Measurements from ENCODE around the gene OR2J3.

OR2J3 gene

DNA sequence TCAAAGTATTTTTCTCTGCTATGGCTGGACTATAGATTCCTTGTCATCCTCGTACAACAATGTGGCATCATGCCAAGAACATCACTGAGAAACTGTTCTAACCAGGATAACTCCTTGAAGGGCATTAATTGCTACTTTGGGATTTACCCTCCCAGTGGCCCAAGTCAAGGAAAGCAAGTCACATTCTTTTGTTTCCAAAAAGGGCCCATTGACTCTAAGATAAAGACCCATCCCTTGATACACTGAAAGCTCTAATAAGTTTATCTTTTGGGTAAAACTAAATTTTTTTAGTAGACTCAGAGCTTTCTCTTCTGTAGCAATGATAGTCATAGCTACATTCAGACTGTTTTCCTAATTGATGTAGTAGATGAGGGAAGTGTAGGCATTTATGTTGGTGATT is at the start of gene OR2J3:
Gene OR2J3, plus strand, starts transcription at position 301 of the 400 bp plus-strand sequence. CDS start 3,833 bp downstream, outside the sequence.
- TF ChIP-seq, protein P1, sequence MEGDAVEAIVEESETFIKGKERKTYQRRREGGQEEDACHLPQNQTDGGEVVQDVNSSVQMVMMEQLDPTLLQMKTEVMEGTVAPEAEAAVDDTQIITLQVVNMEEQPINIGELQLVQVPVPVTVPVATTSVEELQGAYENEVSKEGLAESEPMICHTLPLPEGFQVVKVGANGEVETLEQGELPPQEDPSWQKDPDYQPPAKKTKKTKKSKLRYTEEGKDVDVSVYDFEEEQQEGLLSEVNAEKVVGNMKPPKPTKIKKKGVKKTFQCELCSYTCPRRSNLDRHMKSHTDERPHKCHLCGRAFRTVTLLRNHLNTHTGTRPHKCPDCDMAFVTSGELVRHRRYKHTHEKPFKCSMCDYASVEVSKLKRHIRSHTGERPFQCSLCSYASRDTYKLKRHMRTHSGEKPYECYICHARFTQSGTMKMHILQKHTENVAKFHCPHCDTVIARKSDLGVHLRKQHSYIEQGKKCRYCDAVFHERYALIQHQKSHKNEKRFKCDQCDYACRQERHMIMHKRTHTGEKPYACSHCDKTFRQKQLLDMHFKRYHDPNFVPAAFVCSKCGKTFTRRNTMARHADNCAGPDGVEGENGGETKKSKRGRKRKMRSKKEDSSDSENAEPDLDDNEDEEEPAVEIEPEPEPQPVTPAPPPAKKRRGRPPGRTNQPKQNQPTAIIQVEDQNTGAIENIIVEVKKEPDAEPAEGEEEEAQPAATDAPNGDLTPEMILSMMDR (IDR thresholded peaks at IDR 0.05; ENCODE audit: control insufficient read depth, extremely low read depth, insufficient read depth) = no peak
- no peak within 1 kb of the TSS for H3K4me3 ChIP-seq (ENCODE audit: low read depth, low read length)
- DNase-seq (ENCODE audit: low read depth) = no peak

DNA sequence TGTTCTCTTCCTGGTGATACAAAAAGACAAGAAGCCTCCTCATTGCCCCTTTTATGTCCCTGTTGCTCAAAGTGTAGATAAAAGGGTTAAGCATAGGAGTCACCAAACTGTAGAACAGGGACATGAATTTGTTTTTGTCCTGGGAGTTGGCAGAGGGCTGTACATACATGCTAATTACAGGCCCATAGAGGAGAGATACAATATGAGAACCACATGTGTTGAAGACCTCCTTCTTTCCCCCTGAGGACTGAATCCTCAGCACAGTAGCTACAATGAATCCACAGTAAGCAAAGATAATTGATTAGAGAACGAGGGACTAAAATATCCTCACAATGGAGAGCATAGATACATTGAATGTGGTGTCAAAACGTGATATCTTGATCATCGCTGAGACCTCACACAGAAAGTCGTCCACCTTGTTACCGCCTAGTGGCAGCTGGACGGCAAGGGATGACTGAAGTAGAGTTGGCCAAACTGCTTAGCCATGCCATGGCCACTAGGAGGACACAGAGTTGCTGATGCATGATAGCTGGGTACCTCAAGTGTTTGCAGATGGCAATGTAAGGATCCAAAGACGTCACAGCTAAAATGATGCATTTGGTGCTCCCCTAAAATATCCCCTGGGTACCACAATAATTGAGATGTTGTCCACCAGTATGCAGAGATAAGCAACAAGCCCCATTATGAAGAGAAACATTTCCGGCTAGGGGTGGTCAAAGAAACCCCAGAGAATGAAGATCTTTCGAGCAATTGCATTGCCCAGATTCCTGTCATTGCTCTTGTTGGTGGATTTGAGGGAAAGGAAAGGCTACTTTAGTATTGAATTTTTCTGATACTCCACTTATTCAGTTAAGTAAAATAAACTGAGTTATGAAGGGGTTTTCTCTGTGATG is 35.8 kb upstream of the OR2J3 start:
- TF ChIP-seq, protein P1 (IDR thresholded peaks at IDR 0.05; ENCODE audit: control insufficient read depth, extremely low read depth, insufficient read depth) = peak; percentile 81
- peak; percentile 13 for DNase-seq (ENCODE audit: low read depth)
- no peak overlapping the region for H3K4me3 ChIP-seq (ENCODE audit: low read depth, low read length)

DNA sequence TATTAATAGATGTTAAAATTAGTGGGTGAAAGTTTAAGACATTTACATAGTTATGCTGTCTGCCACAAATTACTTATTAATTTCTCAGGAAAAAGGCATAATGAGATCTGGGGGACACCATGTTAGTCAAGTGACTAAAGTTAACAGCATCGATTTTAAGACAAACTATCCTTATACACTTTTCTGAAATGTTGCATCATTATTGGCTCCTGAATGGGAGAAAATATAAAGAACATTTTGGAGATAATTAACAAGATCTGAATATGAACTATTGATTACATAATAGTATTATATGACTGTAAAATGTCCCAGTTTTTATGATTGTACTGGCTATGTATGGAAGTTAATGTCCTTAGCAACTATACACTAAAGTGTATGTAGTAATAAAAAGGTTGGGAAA is 28.7 kb upstream of the OR2J3 start:
- H3K4me3 ChIP-seq (ENCODE audit: low read depth, low read length) = no peak overlapping the region
- TF ChIP-seq, protein P1 (IDR thresholded peaks at IDR 0.05; ENCODE audit: control insufficient read depth, extremely low read depth, insufficient read depth) = no peak
- no peak for DNase-seq (ENCODE audit: low read depth)

DNA sequence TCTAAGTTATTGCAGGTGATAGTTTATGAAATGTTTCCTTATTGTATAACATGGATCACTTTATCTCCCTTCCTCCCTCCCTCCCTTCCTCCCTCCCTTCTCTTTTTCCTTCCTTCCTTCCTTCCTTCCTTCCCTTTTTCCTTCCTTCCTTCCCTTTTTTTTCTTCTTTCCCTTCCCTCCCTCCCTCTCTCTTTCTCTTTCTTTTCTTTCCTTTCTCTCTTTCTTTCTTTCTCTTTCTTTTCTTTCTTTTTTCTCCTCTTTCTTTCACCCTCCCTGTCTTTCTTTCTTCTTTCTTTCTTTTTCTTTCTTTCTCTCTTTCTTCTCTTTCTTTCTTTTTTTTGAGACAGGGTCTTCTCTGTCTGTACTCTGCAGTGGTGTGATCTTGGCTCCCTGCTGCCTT is 26.5 kb upstream of the OR2J3 start:
- no peak for DNase-seq (ENCODE audit: low read depth)
- TF ChIP-seq, protein P1 (IDR thresholded peaks at IDR 0.05; ENCODE audit: control insufficient read depth, extremely low read depth, insufficient read depth) = no peak
- H3K4me3 ChIP-seq (ENCODE audit: low read depth, low read length) = no peak overlapping the region

DNA sequence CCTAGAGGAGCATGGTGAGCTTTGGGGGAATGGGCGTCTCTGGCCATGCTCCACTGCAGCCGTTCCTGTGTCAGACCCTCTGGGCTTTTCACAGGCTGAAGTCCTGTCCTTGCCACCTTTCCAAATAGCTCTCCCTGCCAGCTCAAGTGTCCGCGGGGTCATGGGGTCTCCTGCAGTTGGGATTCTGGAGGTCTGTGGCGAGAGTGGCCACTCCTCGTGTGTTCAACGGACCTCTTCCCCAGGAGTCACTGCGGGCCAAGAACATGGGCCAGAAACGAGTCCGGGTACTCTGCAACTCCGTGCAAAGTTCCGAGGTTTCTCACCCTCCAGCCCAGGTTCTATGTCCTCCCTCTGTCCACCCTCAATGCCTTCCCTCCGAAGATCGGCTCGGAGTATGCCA is 25.4 kb upstream of the OR2J3 start:
- DNase-seq (ENCODE audit: low read depth) = no peak
- TF ChIP-seq, protein P1 (IDR thresholded peaks at IDR 0.05; ENCODE audit: control insufficient read depth, extremely low read depth, insufficient read depth) = no peak
- H3K4me3 ChIP-seq (ENCODE audit: low read depth, low read length) = no peak overlapping the region

DNA sequence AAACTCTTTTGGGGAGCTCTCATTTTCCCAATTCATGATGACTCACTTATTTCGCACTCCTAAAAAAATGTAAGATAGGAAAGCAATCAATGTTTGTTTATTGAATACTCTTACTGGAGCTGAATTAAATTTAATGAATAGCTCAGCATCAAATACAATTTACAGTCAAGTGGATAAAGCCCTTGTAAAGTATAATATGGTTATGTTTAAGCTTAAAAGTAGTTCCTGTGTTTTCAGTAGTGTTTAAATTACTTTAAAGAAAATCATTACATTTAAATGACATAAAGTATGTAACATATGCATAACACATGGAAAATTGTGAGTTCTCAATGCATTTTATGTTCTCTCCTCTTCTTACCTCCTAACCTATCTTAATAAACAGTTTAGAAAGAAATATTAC is 20.6 kb upstream of the OR2J3 start, which contains the start of gene OR2B3:
Gene OR2B3, minus strand, starts transcription at position 101 of the 400 bp plus-strand sequence. Its CDS starts 65 bp downstream, at position 36.
- H3K4me3 ChIP-seq (ENCODE audit: low read depth, low read length) = no peak within 1 kb of the TSS
- no peak for DNase-seq (ENCODE audit: low read depth)
- TF ChIP-seq, protein P1 (IDR thresholded peaks at IDR 0.05; ENCODE audit: control insufficient read depth, extremely low read depth, insufficient read depth) = no peak
